H1 (cell line): ENCODE measurements around the gene TNFSF15. TPM values are rescaled to one million over a fixed set of nuclear protein-coding genes. Genes with fewer than 3 reads are reported as not detected.

Source experiments
- CTCF ChIA-PET: fragments of 300-600 bp; sonication (Branson Sonifier 250); formaldehyde crosslinking; loops from one replicate; lab custom pipeline; 2021; ENCODE audit not compliant: partially characterized antibody; lab: Charles Lee
- POLR2A ChIA-PET: fragments of 300-600 bp; sonication (Branson Sonifier 250); formaldehyde crosslinking; loops from one replicate; lab custom pipeline; 2021; ENCODE audit warnings: inconsistent platforms; ENCODE audit not compliant: partially characterized antibody; lab: Charles Lee
- DNase-seq, 2 experiments: peaks; one replicate each; pipeline versions ENCODE4 v3.0.0 to v3.0.0-alpha.2; 2010 to 2022; ENCODE audit warnings: low spot score in 2 of 2, low read depth in 1 of 2, mixed read lengths in 1 of 2
- FAIRE-seq: peaks from 2 replicates; lab custom pipeline; 2011; peaks lifted over from hg19 to GRCh38; lab: Jason Lieb, UNC
- H2AFZ ChIP-seq: 2 replicates; pipeline ENCODE4 v1.8.1; 2012; ENCODE audit warnings: low read length, inconsistent platforms
- H2AK5ac ChIP-seq: 2 replicates; pipeline ENCODE4 v1.6.1; 2013; ENCODE audit warnings: low read depth, low read length
- H2BK120ac ChIP-seq: replicated peaks from 2 replicates; pipeline ENCODE3; 2013; ENCODE audit warnings: low read depth, low read length, inconsistent platforms
- H2BK12ac ChIP-seq: 2 replicates; pipeline ENCODE4 v1.6.1; 2013; ENCODE audit warnings: low read depth, low read length
- H2BK15ac ChIP-seq: 2 replicates; pipeline ENCODE4 v1.6.1; 2013; ENCODE audit warnings: low read length
- H2BK20ac ChIP-seq: 2 replicates; pipeline ENCODE4 v1.6.1; 2013; ENCODE audit warnings: low read length
- H2BK5ac ChIP-seq: 2 replicates; pipeline ENCODE4 v1.6.1; 2013; ENCODE audit warnings: low read depth, low read length
- H3K14ac ChIP-seq: 2 replicates; pipeline ENCODE4 v1.6.1; 2013; ENCODE audit warnings: inconsistent platforms; ENCODE audit not compliant: insufficient read length
- H3K18ac ChIP-seq: 2 replicates; pipeline ENCODE4 v1.6.1; 2013; ENCODE audit warnings: low read length; ENCODE audit errors: extremely low read depth
- H3K23ac ChIP-seq: 2 replicates; pipeline ENCODE4 v1.6.1; 2013; ENCODE audit warnings: inconsistent platforms; ENCODE audit not compliant: insufficient read length
- H3K23me2 ChIP-seq: 2 replicates; pipeline ENCODE4 v1.6.1; 2013; ENCODE audit warnings: low read depth, low read length
- H3K27ac ChIP-seq: 2 replicates; pipeline ENCODE4 v1.6.1; 2011; ENCODE audit warnings: low read depth, low read length, inconsistent platforms
- H3K27me3 ChIP-seq, 4 experiments: replicated peaks in 1 of 4; 1 replicate in 1 of 4; 2 replicates in 3 of 4; pipeline versions ENCODE4 v1.6.1 to v1.8.1; 2011 to 2013; ENCODE audit warnings: low read length in 3 of 4, mild to moderate bottlenecking in 3 of 4, inconsistent platforms in 2 of 4, mixed read lengths in 2 of 4, moderate library complexity in 1 of 4; ENCODE audit not compliant: control insufficient read depth in 3 of 4, insufficient read depth in 3 of 4; ENCODE audit errors: extremely low read depth in 1 of 4
- H3K36me3 ChIP-seq, 4 experiments: 2 replicates each; pipeline versions ENCODE4 v1.6.1 to v1.8.1; 2011 to 2013; ENCODE audit warnings: mild to moderate bottlenecking in 4 of 4, low read length in 3 of 4, moderate library complexity in 2 of 4, control low read depth in 1 of 4, inconsistent platforms in 1 of 4; ENCODE audit not compliant: insufficient read depth in 4 of 4, control insufficient read depth in 2 of 4
- H3K4ac ChIP-seq: replicated peaks from 2 replicates; pipeline ENCODE3; 2013; ENCODE audit warnings: low read length, low read depth, mixed read lengths, inconsistent platforms; ENCODE audit not compliant: insufficient read length
- H3K4me1 ChIP-seq, 4 experiments: replicated peaks in 1 of 4; 1 replicate in 1 of 4; 2 replicates in 3 of 4; pipeline versions ENCODE4 v1.6.1 to v1.8.1; 2011 to 2013; ENCODE audit warnings: low read length in 3 of 4, inconsistent platforms in 2 of 4, mixed read lengths in 1 of 4; ENCODE audit not compliant: insufficient read depth in 4 of 4, control insufficient read depth in 3 of 4
- H3K4me2 ChIP-seq, 2 experiments: 2 replicates each; pipeline versions ENCODE4 v1.6.1 to v1.8.1; 2011 to 2013; ENCODE audit warnings: low read depth in 2 of 2, low read length in 2 of 2, control low read depth in 1 of 2, inconsistent platforms in 1 of 2, mild to moderate bottlenecking in 1 of 2; ENCODE audit not compliant: insufficient read depth in 1 of 2
- H3K4me3 ChIP-seq, 4 experiments: fragments of 200-600, 300-600 bp in 1 of 4; sonication (generic), shearing (Covaris generic), sonication (Bioruptor Twin) in 1 of 4; 2 replicates each; pipeline versions ENCODE4 v1.5.1 to v1.8.1; 2011 to 2016; ENCODE audit warnings: low read length in 4 of 4, low read depth in 3 of 4, control low read depth in 2 of 4, inconsistent platforms in 2 of 4, mild to moderate bottlenecking in 2 of 4, mixed read lengths in 1 of 4, moderate library complexity in 1 of 4; ENCODE audit not compliant: insufficient read depth in 2 of 4; ENCODE audit errors: extremely low read depth in 1 of 4
- H3K56ac ChIP-seq: replicated peaks from 2 replicates; pipeline ENCODE3; 2013; ENCODE audit warnings: low read depth, mild to moderate bottlenecking, mixed read lengths, low read length, inconsistent platforms; ENCODE audit not compliant: insufficient read length
- H3K79me1 ChIP-seq: 2 replicates; pipeline ENCODE4 v1.6.1; 2013; ENCODE audit warnings: low read depth, low read length, control low read depth
- H3K79me2 ChIP-seq, 2 experiments: 2 replicates each; pipeline versions ENCODE4 v1.6.1 to v1.8.1; 2012 to 2013; ENCODE audit warnings: low read length in 2 of 2, mild to moderate bottlenecking in 2 of 2, inconsistent platforms in 1 of 2; ENCODE audit not compliant: insufficient read depth in 2 of 2, control insufficient read depth in 1 of 2
- H3K9ac ChIP-seq, 4 experiments: replicated peaks in 1 of 4; 1 replicate in 1 of 4; 2 replicates in 3 of 4; pipeline versions ENCODE4 v1.6.1 to v1.8.1; 2011 to 2013; ENCODE audit warnings: low read depth in 3 of 4, low read length in 3 of 4, control low read depth in 2 of 4, mild to moderate bottlenecking in 2 of 4, moderate library complexity in 2 of 4, inconsistent platforms in 1 of 4; ENCODE audit errors: extremely low read depth in 1 of 4
- H3K9me3 ChIP-seq, 2 experiments: 2 replicates each; pipeline versions ENCODE4 v1.6.1 to v1.8.1; 2012 to 2013; ENCODE audit warnings: mild to moderate bottlenecking in 2 of 2, moderate library complexity in 2 of 2, control low read depth in 1 of 2, inconsistent platforms in 1 of 2, low read depth in 1 of 2, low read length in 1 of 2, mixed read lengths in 1 of 2; ENCODE audit not compliant: insufficient read depth in 2 of 2
- H4K20me1 ChIP-seq, 2 experiments: replicated peaks in 1 of 2; 2 replicates each; pipeline versions ENCODE3 to v1.8.1; 2011 to 2013; ENCODE audit warnings: inconsistent platforms in 2 of 2, low read length in 2 of 2, mild to moderate bottlenecking in 1 of 2; ENCODE audit not compliant: insufficient read depth in 2 of 2, control insufficient read depth in 1 of 2
- H4K5ac ChIP-seq: 2 replicates; pipeline ENCODE4 v1.6.1; 2013; ENCODE audit warnings: low read length, low read depth, mixed read lengths, inconsistent platforms; ENCODE audit not compliant: insufficient read length
- H4K8ac ChIP-seq: 2 replicates; pipeline ENCODE4 v1.8.0; 2013; ENCODE audit warnings: mild to moderate bottlenecking, moderate library complexity, low read length, inconsistent platforms; ENCODE audit not compliant: insufficient read depth; ENCODE audit errors: extremely low read depth
- H4K91ac ChIP-seq: replicated peaks from 2 replicates; pipeline ENCODE3; 2013; ENCODE audit warnings: low read length, mixed read lengths, inconsistent platforms; ENCODE audit not compliant: insufficient read length
- BCL11A ChIP-seq, 2 experiments: IDR thresholded peaks; one replicate each; pipeline ENCODE4 v1.6.1; 2011; ENCODE audit warnings: low read depth in 2 of 2, low read length in 2 of 2, mild to moderate bottlenecking in 2 of 2
- E2F6 ChIP-seq: IDR thresholded peaks from 2 replicates; pipeline ENCODE4 v1.6.1; 2012; ENCODE audit warnings: inconsistent platforms
- EGR1 ChIP-seq: IDR thresholded peaks from 2 replicates; pipeline ENCODE4 v1.6.1; 2011; ENCODE audit warnings: low read depth, low read length, borderline replicate concordance
- GTF2F1 ChIP-seq: IDR thresholded peaks from 2 replicates; pipeline ENCODE4 v1.6.1; 2012; ENCODE audit warnings: low read depth, low read length, improper control_type of control experiment, borderline replicate concordance
- KDM5A ChIP-seq: fragments of 200-600 bp; IDR thresholded peaks from 2 replicates; pipeline ENCODE4 v1.7.1; 2012; ENCODE audit warnings: mild to moderate bottlenecking, low read length, inconsistent platforms, mixed read lengths
- MAX ChIP-seq: IDR thresholded peaks from 2 replicates; pipeline ENCODE4 v1.6.1; 2012; ENCODE audit warnings: inconsistent platforms
- NANOG ChIP-seq: IDR thresholded peaks from 2 replicates; pipeline ENCODE4 v1.6.1; 2011; ENCODE audit warnings: low read length, low read depth, mild to moderate bottlenecking, inconsistent platforms; ENCODE audit not compliant: insufficient read depth, poor library complexity, severe bottlenecking
- RXRA ChIP-seq: IDR thresholded peaks from 2 replicates; pipeline ENCODE4 v1.6.1; 2011; ENCODE audit warnings: low read depth, mild to moderate bottlenecking, low read length, moderate library complexity; ENCODE audit not compliant: insufficient read depth
- SUZ12 ChIP-seq: fragments of 200-600 bp; sonication (generic); IDR thresholded peaks from 2 replicates; pipeline ENCODE4 v1.6.1; 2012; ENCODE audit warnings: mild to moderate bottlenecking, inconsistent platforms, low read length, moderate library complexity, mixed read lengths
- TAF7 ChIP-seq: optimal IDR thresholded peaks from 2 replicates; pipeline ENCODE3; 2011; ENCODE audit warnings: low read depth, mild to moderate bottlenecking, inconsistent platforms, low read length, moderate library complexity, borderline replicate concordance
- YY1 ChIP-seq: IDR thresholded peaks from 2 replicates; pipeline ENCODE4 v1.6.1; 2011; ENCODE audit warnings: low read depth, mild to moderate bottlenecking, low read length
- WGBS, 2 experiments: shearing (Covaris generic) in 1 of 2; methylation state at CpG; one replicate each; pipeline versions ENCODE4 v1.1.6 to v1.1.7; 2013 to 2015; ENCODE audit warnings: low lambda C conversion rate in 2 of 2, mixed read lengths in 2 of 2, inconsistent platforms in 1 of 2, low coverage in 1 of 2, missing lambda C conversion rate in 1 of 2; ENCODE audit not compliant: insufficient replicate concordance in 2 of 2, insufficient coverage in 1 of 2, insufficient read length in 1 of 2; ENCODE audit errors: extremely low coverage in 1 of 2, missing lambda C conversion rate in 1 of 2; 5-methylcytosine and 5-hydroxymethylcytosine counted together
- polyA plus RNA-seq, 7 experiments: library from polyadenylated mRNA; depleted of rRNA in 3 of 7; stranded (reverse) in 5 of 7; unstranded in 2 of 7; fragments of >200 nt in 5 of 7; fragments of 200-250 nt in 2 of 7; gene quantifications; 1 replicate in 5 of 7; 2 replicates in 1 of 7; 4 replicates in 1 of 7; pipeline versions ENCODE4 v1.2.1 to v1.2.3, GENCODE V29; 2011 to 2013; ENCODE audit warnings: missing spikeins in 2 of 7, mixed read lengths in 2 of 7
- total RNA-seq: library from RNA; stranded (reverse); fragmentation: NEBNext Ultra II Directional; extraction: Animal tissue kit (Norgen Biotek cat#: 25700); gene quantifications from 2 replicates; pipeline ENCODE4 v1.2.1, GENCODE V29; 2021

The TNFSF15 gene
- total and polyA plus RNA-seq, 2 of the 8 experiments (the other 6 are each of a cell fraction or from before 2014, with no cell fraction given): 0.09 to 0.17 TPM

GRCh38 chr9:114759512-114760341, 46.1 kb downstream of the TNFSF15 start:
- H3K23me2 ChIP-seq: no peaks in the 10 kb centered on the region
- H3K56ac ChIP-seq: no peak overlapping the region
- H2AFZ ChIP-seq: no peak overlapping the region
- no peak overlapping the region for H4K5ac ChIP-seq
- H4K20me1 ChIP-seq: no peaks in the 10 kb centered on the region
- H3K23ac ChIP-seq: no peak overlapping the region
- no peak overlapping the region for H3K27ac ChIP-seq
- CTCF ChIA-PET: interaction anchor here (0.8 to 4.2 kb wide), 4 partner anchors 17 to 154 kb away, joined by 4 to 17 read pairs (median 7); partner anchors contain the start of gene TEX48
- H2BK12ac ChIP-seq: no peak overlapping the region
- H3K79me1 ChIP-seq: no peaks in the 10 kb centered on the region
- no peak overlapping the region for H2BK120ac ChIP-seq
- no peak overlapping the region for H4K8ac ChIP-seq
- WGBS, 2 experiments: 88% methylated on average over 7 of the region's 7 CpGs; no CpG with 5 or more reads in 1 of the 2 experiments
- H3K27me3 ChIP-seq: no peaks in the 10 kb centered on the region
- H3K14ac ChIP-seq: no peak overlapping the region
- no peak overlapping the region for H3K9ac ChIP-seq
- H3K4me2 ChIP-seq: no peak overlapping the region
- DNase-seq (no peak), FAIRE-seq (no peak)
- H3K4ac ChIP-seq: no peak overlapping the region
- peaks cover 0 to 4% (median 0%) of the 10 kb centered on the region in 4 experiments; a peak in 1 of 7 replicates for H3K4me1 ChIP-seq
- H2BK15ac ChIP-seq: no peak overlapping the region
- no peak overlapping the region for H2BK20ac ChIP-seq
- H3K79me2 ChIP-seq: no peaks in the 10 kb centered on the region
- H3K9me3 ChIP-seq: peaks cover 11 to 17% of the 10 kb centered on the region in 2 experiments; a peak in 3 of 4 replicates
- no peak overlapping the region for H2AK5ac ChIP-seq
- no peaks in the 10 kb centered on the region for H3K36me3 ChIP-seq
- no peak overlapping the region for H3K18ac ChIP-seq
- H4K91ac ChIP-seq: no peak overlapping the region
- POLR2A ChIA-PET: no interaction called here
- H2BK5ac ChIP-seq: no peak overlapping the region
- H3K4me3 ChIP-seq: no peak overlapping the region
- TF ChIP-seq MAX (no peak), EGR1 (no peak), GTF2F1 (no peak), BCL11A (IDR thresholded peaks at IDR 0.05; ENCODE audit: low read depth in 2 of 2, low read length in 2 of 2) (no peak), E2F6 (no peak), NANOG (no peak), KDM5A (no peak), RXRA (no peak), YY1 (no peak), TAF7 (no peak), SUZ12 (no peak)
